B cell (primary cell): ENCODE results near the gene LSM3. TPM values are rescaled to one million over a fixed set of nuclear protein-coding genes. Genes with fewer than 3 reads are reported as not detected.

Experiments
- ATAC-seq: fragments of 200-7000 bp; cut with Tn5 transposase; one replicate; pipeline ENCODE4 v1.10.0; 2021; ENCODE audit warnings: low read depth, mild to moderate bottlenecking, moderate number of reproducible peaks, moderate library complexity
- CTCF ChIA-PET: fragments of 350-600 bp; sonication (Branson Sonifier 250); formaldehyde crosslinking; loops from one replicate; lab custom pipeline; 2021; ENCODE audit warnings: antibody characterized with exemption, inconsistent platforms; lab: Charles Lee
- POLR2A ChIA-PET: fragments of 350-600 bp; sonication (Branson Sonifier 250); formaldehyde crosslinking; loops from one replicate; lab custom pipeline; 2021; ENCODE audit warnings: antibody characterized with exemption; lab: Charles Lee
- DNase-seq: peaks from one replicate; pipeline ENCODE4 v3.0.0; 2013
- H2AFZ ChIP-seq: 2 replicates; pipeline ENCODE4 v1.6.1; 2012; ENCODE audit warnings: mild to moderate bottlenecking, low read depth, low read length; ENCODE audit not compliant: insufficient read depth, poor library complexity, severe bottlenecking
- H3K27ac ChIP-seq, 2 donors: 1 replicate in 1 of 2; 2 replicates in 1 of 2; pipeline ENCODE4 v1.5.1; 2012 to 2013; ENCODE audit warnings: low read length in 2 of 2, mild to moderate bottlenecking in 2 of 2, moderate library complexity in 1 of 2
- H3K27me3 ChIP-seq, 4 experiments: fragments of 200-600 bp in 1 of 4; sonication (generic) in 1 of 4; replicated peaks in 1 of 4; 1 replicate in 2 of 4; 2 replicates in 2 of 4; pipeline versions ENCODE4 v1.6.1 to v1.7.0; 2013 to 2016; ENCODE audit warnings: low read length in 3 of 4, mild to moderate bottlenecking in 2 of 4, mixed read lengths in 1 of 4, moderate library complexity in 1 of 4; ENCODE audit not compliant: insufficient read depth in 4 of 4, control insufficient read depth in 3 of 4; ENCODE audit errors: control extremely low read depth in 1 of 4
- H3K36me3 ChIP-seq, 2 experiments: replicated peaks in 1 of 2; 1 replicate in 1 of 2; 2 replicates in 1 of 2; pipeline versions ENCODE4 v1.6.1 to v1.7.1; 2013; ENCODE audit warnings: low read length in 1 of 2; ENCODE audit not compliant: insufficient read depth in 2 of 2, control insufficient read depth in 1 of 2; ENCODE audit errors: control extremely low read depth in 1 of 2, extremely low read depth in 1 of 2
- H3K4me1 ChIP-seq, 2 donors: fragments of 200-600 bp in 1 of 2; sonication (generic) in 1 of 2; 1 replicate in 1 of 2; 2 replicates in 1 of 2; pipeline versions ENCODE4 v1.5.1 to v1.6.1; 2013 to 2017; ENCODE audit warnings: low read length in 2 of 2; ENCODE audit not compliant: control insufficient read depth in 2 of 2, insufficient read depth in 2 of 2
- H3K4me2 ChIP-seq: replicated peaks from 2 replicates; pipeline ENCODE3; 2012; ENCODE audit warnings: mild to moderate bottlenecking, low read depth, low read length; ENCODE audit not compliant: poor library complexity, severe bottlenecking
- H3K4me3 ChIP-seq, 5 experiments: fragments of 200-600 bp in 1 of 5; sonication (generic) in 1 of 5; 1 replicate in 3 of 5; 2 replicates in 2 of 5; pipeline versions ENCODE4 v1.5.1 to v1.7.0; 2011 to 2016; ENCODE audit warnings: low read length in 4 of 5, mild to moderate bottlenecking in 4 of 5, low read depth in 2 of 5, control low read depth in 1 of 5, moderate library complexity in 1 of 5; ENCODE audit not compliant: insufficient read depth in 1 of 5; ENCODE audit errors: control extremely low read depth in 1 of 5, extremely low read depth in 1 of 5
- H3K79me2 ChIP-seq: fragments of 200-600 bp; sonication (generic); one replicate; pipeline ENCODE4 v1.6.0; 2016; ENCODE audit warnings: low read length; ENCODE audit not compliant: control insufficient read depth, insufficient read depth
- H3K9ac ChIP-seq: fragments of 200-600 bp; sonication (generic); 2 replicates; pipeline ENCODE4 v1.6.1; 2017; ENCODE audit warnings: mild to moderate bottlenecking, low read length, moderate library complexity
- H3K9me3 ChIP-seq, 3 donors: one replicate each; pipeline versions ENCODE4 v1.6.1 to v1.7.1; 2013; ENCODE audit warnings: low read length in 2 of 3; ENCODE audit not compliant: control insufficient read depth in 2 of 3, insufficient read depth in 1 of 3; ENCODE audit errors: control extremely low read depth in 1 of 3
- H4K20me1 ChIP-seq: 2 replicates; pipeline ENCODE4 v1.6.0; 2012; ENCODE audit warnings: mild to moderate bottlenecking, low read length; ENCODE audit not compliant: insufficient read depth, control insufficient read depth, poor library complexity, severe bottlenecking
- H3K27ac Mint-ChIP-seq: one replicate; pipeline ENCODE4 v1.8.0; 2021; ENCODE audit warnings: mixed read lengths
- H3K27me3 Mint-ChIP-seq: one replicate; pipeline ENCODE4 v1.8.0; 2021; ENCODE audit warnings: mixed read lengths
- H3K4me1 Mint-ChIP-seq: one replicate; pipeline ENCODE4 v1.8.0; 2021; ENCODE audit warnings: mixed read lengths
- H3K4me3 Mint-ChIP-seq: one replicate; pipeline ENCODE4 v1.8.0; 2021; ENCODE audit warnings: mixed read lengths
- H3K9me3 Mint-ChIP-seq: one replicate; pipeline ENCODE4 v1.8.0; 2022; ENCODE audit warnings: mixed read lengths; ENCODE audit not compliant: insufficient read depth
- EZH2 ChIP-seq: IDR thresholded peaks from 2 replicates; pipeline ENCODE4 v1.6.1; 2012; ENCODE audit warnings: borderline replicate concordance, low read depth, mild to moderate bottlenecking, moderate library complexity, low read length; ENCODE audit not compliant: insufficient read depth, poor library complexity, severe bottlenecking
- WGBS: methylation state at CpG from one replicate; pipeline ENCODE4 v1.1.5; 2013; ENCODE audit warnings: missing lambda C conversion rate; ENCODE audit not compliant: insufficient coverage; 5-methylcytosine and 5-hydroxymethylcytosine counted together
- intact Hi-C: fragments of 100-400 bp; cut with micrococcal nuclease; formaldehyde crosslinking; loops from one replicate; pipeline ENCODE4 v1.10.0; 2022
- polyA plus RNA-seq: library from polyadenylated mRNA; depleted of rRNA; stranded (reverse); fragments of >200 nt; gene quantifications from 2 replicates; pipeline ENCODE4 v1.2.3, GENCODE V29; 2012
- total RNA-seq, 2 donors: library from RNA; stranded (reverse); fragments of 120-200 nt in 1 of 2; gene quantifications; 1 replicate in 1 of 2; 2 replicates in 1 of 2; pipeline versions ENCODE4 v1.2.3 to v1.2.4, GENCODE V29; 2013 to 2022
- TF ChIP-seq, protein P1 (sequence below): fragments of 200-600 bp; IDR thresholded peaks from one replicate; pipeline ENCODE4 v1.8.0; 2022; ENCODE audit warnings: antibody characterized with exemption, mild to moderate bottlenecking

Gene LSM3
- total and polyA plus RNA-seq, 2 donors (not counting 1 experiment from before 2014, with no cell fraction given) = 2.8 to 10.0 TPM

DNA sequence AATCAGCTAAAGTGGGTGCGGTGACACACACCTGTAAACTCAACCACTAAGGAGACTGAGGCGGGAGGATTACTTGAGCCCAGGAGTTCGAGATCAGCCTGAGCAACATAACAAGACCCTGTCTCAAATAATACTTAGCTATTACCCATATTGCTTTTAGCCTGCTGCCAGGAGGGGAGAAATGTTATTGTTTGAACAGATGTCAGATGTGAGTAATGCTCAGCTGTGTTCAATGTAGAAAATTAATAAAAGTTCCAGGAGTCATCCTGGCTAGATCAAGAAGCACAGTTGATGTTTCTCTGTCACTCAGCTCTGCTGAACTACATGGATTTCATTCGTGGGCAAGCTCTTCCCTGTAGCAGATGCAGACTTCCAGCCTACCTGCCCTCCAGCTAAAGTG, 22.2 kb downstream of the LSM3 start:
- ATAC-seq (no peak), DNase-seq (no peak)
- Mint-ChIP-seq H3K27me3 (no peaks in the 10 kb centered on the region), H3K4me3 (no peak overlapping the region), H3K4me1 (peaks cover 2% of the 10 kb centered on the region), H3K27ac (no peak overlapping the region), H3K9me3 (no peaks in the 10 kb centered on the region)
- CTCF ChIA-PET = interaction anchor here (0.7 to 1.3 kb wide), 4 partner anchors 19 to 720 kb away, joined by 3 to 5 read pairs (median 3); no protein-coding TSS in a partner anchor
- Histone ChIP-seq H3K9me3 (no peaks in the 10 kb centered on the region), H3K4me3 (no peak overlapping the region), H3K27ac (no peak overlapping the region), H3K27me3 (no peaks in the 10 kb centered on the region), H3K79me2 (peaks cover 6% of the 10 kb centered on the region), H3K36me3 (peaks cover 2 to 27% of the 10 kb centered on the region in 2 experiments), H3K9ac (no peak overlapping the region), H4K20me1 (no peaks in the 10 kb centered on the region), H3K4me2 (no peak overlapping the region), H3K4me1 (no peaks in the 10 kb centered on the region), H2AFZ (no peak overlapping the region)
- intact Hi-C loops = no loop called here
- TF ChIP-seq, protein P1, sequence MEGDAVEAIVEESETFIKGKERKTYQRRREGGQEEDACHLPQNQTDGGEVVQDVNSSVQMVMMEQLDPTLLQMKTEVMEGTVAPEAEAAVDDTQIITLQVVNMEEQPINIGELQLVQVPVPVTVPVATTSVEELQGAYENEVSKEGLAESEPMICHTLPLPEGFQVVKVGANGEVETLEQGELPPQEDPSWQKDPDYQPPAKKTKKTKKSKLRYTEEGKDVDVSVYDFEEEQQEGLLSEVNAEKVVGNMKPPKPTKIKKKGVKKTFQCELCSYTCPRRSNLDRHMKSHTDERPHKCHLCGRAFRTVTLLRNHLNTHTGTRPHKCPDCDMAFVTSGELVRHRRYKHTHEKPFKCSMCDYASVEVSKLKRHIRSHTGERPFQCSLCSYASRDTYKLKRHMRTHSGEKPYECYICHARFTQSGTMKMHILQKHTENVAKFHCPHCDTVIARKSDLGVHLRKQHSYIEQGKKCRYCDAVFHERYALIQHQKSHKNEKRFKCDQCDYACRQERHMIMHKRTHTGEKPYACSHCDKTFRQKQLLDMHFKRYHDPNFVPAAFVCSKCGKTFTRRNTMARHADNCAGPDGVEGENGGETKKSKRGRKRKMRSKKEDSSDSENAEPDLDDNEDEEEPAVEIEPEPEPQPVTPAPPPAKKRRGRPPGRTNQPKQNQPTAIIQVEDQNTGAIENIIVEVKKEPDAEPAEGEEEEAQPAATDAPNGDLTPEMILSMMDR = no peak
- no peak for TF ChIP-seq EZH2
- POLR2A ChIA-PET = interaction anchor here (1.3 kb wide), 1 partner anchor 23 kb away, joined by 4 read pairs; the partner anchor contains the start of genes LSM3 and XPC
- 100% methylated on average over 3 of the region's 4 CpGs for WGBS

DNA sequence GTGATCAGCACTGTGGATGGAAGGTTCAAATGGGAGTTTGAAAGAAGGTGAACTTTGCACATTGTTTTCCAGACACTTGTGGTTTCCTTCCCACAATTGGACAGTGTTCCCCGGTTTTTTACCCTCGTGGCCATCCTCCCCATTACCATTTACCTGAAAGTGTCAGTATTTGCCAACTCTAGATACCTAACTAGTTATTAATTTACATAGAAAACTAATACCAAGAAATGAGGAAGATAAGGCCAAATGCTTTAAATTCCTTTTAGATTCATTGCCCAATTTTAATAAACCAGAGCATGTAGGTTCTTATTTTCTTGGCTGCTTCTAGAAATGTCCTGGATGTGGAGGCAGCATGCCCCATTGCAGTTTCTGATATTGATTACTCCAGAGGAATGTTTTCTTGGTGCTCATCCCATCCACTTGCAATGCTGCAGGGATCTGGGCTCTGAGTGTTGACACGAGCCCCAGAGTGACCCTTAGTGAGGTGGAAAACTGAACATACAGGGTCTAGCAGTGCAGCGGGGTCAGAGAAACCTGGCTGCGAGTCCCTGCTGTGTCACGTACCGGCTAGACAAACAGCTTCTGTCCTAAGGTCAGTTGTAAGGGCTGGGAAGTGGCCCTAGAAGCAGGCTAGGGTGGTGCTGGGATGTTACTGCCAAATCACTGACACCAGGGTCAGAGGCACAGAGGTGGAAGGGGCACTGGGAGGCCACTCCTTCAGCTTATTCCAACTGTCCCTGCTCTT, 23.5 kb downstream of the LSM3 start:
- no peak overlapping the region for H3K27ac Mint-ChIP-seq
- H3K9me3 Mint-ChIP-seq = no peaks in the 10 kb centered on the region
- no peak overlapping the region for H3K4me3 Mint-ChIP-seq
- ChIA-PET CTCF (interaction anchor here (1.2 to 4.5 kb wide), 3 partner anchors 265 to 719 kb away, joined by 5 to 52 read pairs (median 31); no protein-coding TSS in a partner anchor), POLR2A (no interaction called here)
- no peaks in the 10 kb centered on the region for H3K27me3 Mint-ChIP-seq
- ATAC-seq = no peak
- no peaks in the 10 kb centered on the region for H4K20me1 ChIP-seq
- no peaks in the 10 kb centered on the region for H3K79me2 ChIP-seq
- no peaks in the 10 kb centered on the region for H3K27me3 ChIP-seq
- peaks cover 2% of the 10 kb centered on the region for H3K4me1 Mint-ChIP-seq
- H3K4me3 ChIP-seq = no peak overlapping the region
- no peaks in the 10 kb centered on the region for H3K9me3 ChIP-seq
- intact Hi-C loops = loop anchor here (2.0 kb wide), 1 partner anchor 347 kb away; no protein-coding TSS in a partner anchor
- no peak overlapping the region for H3K27ac ChIP-seq
- H3K9ac ChIP-seq = no peak overlapping the region
- no peak overlapping the region for H3K4me2 ChIP-seq
- H3K36me3 ChIP-seq = peaks cover 2 to 21% of the 10 kb centered on the region in 2 experiments
- no peaks in the 10 kb centered on the region for H3K4me1 ChIP-seq
- 96% methylated on average over 5 of the region's 7 CpGs for WGBS
- TF ChIP-seq EZH2 = no peak
- TF ChIP-seq, protein P1 = no peak
- H2AFZ ChIP-seq = no peak overlapping the region
- no peak for DNase-seq
